Measurements from ENCODE around the gene KDM2B.

KDM2B gene

DNA sequence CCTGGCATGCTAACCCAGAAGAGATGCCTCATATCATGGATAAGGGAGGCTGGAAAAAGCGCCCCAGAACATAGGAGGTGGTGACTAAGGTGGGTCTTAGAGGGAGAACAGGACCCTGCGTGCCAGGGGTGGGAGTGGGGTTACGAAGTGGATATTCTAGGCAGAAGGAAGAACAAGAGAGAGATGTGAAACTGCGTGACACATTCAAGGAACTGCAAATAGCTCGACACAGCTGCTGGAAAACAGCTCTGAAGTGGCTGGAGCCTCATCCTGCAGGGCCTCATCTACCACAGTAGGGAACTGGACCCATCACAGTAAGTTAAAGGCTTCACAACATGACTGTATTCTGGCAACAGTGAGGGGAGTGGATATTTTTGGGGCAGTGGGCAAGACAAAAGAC is 119.8 kb downstream of the KDM2B start:
- DNase-seq (ENCODE audit: low read depth, low spot score): no peak

DNA sequence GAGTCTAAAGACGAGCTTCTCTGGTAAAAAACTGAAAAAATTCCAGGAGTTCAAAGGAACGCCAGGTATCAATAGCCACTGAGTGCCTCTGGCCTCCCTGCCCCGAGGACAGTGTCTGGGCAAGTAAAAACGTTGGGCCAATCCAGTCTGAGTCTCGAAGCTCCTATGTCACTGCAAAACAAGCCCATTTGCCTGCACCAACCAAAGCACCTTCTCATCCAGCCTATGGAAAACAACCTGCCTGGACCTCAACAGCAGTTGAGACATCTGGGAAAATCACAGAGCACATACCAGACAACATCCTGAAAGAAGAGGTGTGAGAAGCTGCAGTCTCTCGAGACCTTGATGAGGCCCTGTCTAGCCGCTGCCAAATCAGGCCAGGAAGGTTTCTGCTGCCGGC is 124.3 kb downstream of the KDM2B start:
- no peak for DNase-seq (ENCODE audit: low read depth, low spot score)

DNA sequence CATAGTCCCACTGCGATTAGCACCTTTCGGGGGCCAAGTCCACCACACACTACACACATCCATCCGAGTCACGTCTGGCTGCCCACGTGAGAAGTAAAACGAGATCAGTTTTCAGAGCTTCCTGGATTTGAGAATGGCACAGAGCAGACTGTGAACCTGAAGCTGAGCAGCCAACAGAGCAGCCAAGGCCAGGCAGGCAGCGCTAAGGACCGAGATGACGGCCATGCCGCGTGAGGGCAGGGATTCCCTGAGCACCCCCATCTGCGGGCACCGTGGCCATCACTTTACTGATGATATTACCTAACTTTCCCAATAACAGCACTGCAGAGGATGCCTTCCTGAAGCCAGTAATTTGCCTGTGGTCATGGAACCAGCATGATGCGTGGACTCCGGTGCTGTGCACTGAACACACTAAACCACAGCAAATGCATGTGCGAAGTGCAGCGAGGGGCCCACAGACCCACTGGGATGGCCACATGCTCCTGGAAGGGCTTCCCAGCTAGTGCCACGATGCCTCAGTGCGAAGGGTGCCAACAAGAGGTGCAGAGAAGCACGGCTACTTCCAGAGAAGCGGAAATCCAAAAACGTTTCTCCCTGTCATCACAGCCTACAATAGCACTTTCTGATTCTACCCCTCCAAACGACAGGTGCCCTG is 124.9 kb downstream of the KDM2B start:
- no peak for DNase-seq (ENCODE audit: low read depth, low spot score)

DNA sequence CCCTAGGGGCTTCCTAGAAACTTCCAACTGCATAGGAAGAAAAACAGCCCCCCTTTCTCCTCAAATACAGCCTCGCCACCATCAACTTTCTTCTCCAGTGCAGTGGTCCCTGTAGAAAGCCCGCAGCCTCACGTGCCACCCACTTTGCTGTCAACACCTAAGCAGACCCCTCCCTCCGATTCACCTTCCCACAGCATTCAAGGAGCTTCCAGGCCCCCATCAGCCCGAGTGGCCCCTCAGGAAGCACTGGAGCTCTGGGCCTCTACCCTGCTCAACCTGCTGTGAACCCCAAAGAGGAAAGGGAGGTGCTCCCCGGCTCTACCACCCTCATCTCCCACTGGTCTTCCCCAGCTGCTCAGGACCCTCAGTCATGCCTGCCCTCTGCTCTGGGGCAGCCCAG is 125.9 kb downstream of the KDM2B start:
- DNase-seq (ENCODE audit: low read depth, low spot score): no peak

DNA sequence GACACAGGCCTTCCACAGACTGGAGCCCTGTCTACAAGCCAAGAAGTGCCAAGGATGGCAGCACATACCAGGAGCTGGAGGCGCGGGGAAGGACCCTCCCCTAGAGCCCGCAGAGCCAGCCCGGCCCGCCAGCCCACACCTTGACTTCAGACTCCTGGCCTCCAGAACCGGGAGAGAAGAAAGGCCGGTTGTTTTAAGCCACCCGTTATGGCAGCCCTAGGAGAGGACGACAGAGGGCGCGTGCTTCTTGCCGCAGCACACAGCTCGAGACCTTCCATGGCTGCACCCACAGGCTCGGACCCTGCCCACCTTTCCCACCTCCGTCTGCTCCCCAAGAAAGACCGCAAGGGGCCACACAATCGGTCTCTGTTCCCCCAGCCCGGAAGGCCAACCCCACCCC is 127.2 kb downstream of the KDM2B start:
- no peak for DNase-seq (ENCODE audit: low read depth, low spot score)

DNA sequence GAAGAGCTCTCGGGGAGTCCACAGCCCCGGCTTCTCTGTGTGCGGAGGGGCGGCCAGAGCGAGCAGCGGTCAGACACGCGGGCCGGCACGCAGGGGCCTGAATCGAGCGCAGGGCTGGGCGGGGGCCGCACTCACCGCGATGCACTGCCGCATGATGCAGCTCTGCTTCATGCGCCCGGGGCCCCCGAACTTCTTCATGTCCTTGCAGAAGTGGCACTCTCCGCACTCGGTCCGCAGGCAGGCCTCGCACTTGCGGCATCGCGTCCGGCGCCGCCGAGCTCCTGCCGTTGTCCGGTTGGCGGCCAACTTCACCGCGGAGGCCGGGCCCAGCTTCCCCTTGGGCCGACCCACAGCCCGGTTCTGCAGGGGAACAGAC is 127.8 kb downstream of the KDM2B start:
- no peak for DNase-seq (ENCODE audit: low read depth, low spot score)

DNA sequence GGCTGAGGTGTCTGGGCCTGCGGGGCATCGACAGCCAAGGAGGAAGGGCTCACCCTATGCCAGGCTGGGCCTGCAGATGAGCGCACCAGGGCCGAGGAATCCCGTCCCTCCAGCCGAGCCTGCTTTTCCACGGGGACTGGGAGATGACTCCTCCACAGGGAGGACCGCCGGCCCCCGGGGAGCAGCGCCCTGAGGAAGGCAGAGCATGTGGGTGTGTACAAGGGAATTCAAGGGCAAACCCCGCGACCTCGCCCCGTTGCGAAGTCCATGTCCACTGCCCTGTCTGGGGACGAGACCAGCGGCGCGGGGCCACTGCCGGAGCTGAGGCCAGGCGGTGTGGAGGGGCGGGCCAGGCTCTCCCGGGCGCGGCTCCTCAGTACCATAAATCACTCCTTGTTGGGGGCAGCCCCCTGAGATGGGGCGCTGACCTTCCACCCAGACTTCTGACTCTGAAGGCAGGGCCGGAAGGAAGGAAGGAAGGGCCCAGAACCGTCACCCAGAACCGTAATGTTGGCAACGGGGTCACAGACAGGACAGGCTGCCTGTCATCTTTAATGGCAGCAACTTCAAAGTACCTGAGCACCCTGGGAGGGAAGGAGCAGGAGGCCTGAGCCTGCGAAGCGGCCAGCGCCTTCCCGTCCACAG is 128.4 kb downstream of the KDM2B start:
- no peak for DNase-seq (ENCODE audit: low read depth, low spot score)

DNA sequence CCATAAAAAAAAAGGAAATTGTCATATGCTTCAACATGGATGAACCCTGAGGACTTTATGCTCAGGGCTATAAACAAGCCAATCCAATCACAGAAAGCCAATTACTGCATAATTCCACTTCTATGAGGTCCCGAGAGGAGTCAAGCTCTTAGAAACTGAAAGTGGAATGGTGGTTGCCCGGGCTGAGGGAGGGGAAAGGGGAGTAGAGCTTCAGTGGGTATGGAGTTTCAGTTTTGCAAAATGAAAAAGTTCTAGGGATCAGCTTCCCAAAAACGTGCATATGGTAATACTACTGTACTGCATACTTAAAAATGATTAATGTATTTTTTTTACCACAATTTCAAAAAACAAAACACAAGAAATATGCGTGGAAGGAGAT is 128.9 kb downstream of the KDM2B start:
- no peak for DNase-seq (ENCODE audit: low read depth, low spot score)

DNA sequence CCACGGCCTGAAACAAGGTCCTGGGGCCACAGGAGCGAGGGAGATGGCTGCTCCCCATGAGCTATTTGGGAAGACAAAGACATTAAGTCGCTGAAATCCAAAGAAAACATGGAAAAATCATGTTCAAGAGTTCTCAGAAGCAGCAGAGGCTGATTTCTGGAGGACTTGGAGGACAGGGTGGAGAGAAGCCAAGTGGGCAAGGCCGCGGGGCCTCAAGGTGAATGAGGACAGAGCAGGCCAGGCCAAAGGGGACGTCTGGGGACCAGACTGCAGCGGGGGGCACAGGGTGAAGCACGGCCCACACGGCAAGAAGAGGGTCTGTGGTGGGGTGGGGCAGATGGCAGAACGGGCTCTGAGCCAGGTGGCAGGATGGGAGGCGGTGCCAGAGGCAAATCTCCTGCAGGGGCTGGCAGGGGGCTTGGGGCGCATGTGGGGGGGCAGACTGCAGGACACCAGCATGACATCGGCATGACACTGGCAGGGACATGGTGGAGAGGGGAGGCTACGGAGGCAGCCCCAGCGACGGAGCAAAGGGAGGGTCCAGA is 132.0 kb downstream of the KDM2B start:
- no peak for DNase-seq (ENCODE audit: low read depth, low spot score)

DNA sequence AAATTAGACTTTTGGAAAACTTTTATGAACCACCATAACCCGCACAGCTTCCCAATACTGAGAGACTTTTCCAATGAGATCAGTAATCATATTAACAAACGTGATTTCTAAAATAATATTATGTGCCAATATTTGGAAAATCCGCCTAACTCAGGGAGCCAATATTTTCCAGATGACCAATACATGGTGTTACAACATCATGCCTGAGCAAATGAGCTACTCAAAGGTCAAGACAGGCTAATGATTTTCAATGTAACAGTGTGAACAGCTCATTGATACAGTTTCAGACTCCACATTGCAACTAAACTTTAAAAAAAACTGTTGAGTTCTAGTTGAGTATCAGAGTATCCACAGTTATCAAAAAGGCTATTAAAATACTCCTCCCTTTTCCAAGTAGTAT is 134.1 kb downstream of the KDM2B start:
- no peak for DNase-seq (ENCODE audit: low read depth, low spot score)

DNA sequence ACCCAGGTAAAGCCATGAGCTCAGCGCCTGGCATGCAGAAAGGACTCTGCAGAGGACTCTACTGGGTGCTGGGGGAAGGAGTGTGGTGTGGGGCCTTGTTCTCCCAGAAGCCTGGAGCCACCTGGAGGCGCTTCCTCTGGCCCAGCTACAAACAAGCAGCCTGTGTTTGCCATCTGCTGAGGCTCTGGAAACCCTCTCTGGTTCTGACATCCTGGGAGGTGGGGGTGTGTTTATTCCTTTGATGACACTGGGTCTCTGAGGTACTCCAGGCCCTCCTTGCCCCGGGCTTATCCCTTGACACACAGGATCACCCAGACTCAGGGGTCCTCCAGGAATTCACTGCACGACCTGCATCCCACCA is 136.0 kb downstream of the KDM2B start:
- DNase-seq (ENCODE audit: low read depth, low spot score): no peak

DNA sequence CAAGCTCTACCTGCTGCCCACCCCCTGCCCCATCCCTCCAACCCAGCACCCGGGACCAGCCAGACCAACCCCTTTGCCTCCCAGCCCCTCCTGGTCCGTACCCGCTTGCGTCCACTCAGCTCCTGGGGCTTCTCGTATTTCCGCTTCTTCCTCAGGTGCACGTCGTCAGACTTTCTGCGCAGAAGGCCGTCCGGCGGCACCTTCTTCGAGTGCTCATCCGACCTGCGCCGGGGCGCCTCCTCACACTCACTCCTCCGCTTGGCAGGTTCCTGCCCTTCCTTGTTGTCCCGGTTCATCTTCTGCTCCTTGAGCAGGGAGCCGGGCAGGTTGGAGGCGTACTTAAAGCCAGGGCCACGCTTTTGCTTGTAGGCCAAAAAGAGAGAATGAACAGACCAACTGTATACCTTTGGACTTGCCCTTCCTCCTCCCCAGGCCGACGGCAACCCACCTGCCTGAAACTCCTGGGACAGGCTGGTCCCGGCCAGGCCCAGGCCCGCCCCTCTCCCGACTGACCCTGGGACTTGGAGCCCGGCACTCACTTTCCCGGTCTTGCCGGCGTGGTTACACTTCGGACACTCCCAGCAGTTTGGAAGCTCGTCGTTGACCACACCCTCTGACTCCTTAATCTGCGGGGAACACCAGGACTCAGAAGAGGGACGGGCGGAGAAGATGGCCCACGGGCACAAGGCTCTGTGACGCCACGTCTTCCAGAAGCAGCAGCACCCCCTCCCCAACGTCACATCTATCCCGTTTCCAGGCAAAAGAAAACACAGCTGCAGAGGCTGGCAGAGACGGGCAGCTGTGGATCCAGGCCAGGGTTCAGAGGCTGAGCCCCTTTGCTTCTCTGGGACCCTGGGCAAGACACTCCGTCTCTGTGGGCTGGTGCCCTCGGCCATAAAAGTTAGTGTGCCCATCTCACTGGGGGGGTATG is 136.6 kb downstream of the KDM2B start:
- DNase-seq (ENCODE audit: low read depth, low spot score): no peak

DNA sequence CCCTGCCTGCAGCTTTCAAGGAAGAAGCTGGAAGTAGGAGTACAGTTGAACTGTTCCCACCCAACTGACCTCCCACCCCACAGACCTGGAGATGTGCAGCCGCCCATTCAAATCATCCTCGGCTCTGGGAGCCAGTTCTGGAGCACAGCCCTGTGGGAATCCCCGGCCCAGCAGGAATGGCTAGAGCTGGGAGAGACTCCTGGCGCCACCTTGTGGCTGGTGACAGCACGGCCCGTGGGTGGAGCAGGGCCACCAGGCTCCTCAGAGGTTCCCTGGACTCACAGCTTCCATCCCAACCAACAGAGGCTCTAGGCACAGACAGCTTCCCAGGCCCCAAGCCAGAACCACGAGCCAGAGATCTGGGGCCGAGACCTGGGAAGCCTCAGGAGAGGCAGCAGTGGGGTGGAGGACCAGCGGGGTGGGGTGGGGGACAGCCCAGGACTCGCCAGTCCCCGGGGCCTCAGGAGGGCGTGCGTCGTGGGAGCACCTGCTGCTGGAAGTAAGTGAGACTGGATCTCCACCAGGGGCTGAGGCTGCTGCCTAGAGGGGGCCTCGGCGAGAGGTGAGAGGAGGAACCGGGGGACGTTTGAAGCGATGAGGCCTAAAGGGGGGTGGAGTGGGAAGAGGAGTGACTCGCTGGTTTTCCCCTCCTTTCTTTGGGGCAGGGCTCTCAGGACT is 137.5 kb downstream of the KDM2B start:
- DNase-seq (ENCODE audit: low read depth, low spot score): no peak

DNA sequence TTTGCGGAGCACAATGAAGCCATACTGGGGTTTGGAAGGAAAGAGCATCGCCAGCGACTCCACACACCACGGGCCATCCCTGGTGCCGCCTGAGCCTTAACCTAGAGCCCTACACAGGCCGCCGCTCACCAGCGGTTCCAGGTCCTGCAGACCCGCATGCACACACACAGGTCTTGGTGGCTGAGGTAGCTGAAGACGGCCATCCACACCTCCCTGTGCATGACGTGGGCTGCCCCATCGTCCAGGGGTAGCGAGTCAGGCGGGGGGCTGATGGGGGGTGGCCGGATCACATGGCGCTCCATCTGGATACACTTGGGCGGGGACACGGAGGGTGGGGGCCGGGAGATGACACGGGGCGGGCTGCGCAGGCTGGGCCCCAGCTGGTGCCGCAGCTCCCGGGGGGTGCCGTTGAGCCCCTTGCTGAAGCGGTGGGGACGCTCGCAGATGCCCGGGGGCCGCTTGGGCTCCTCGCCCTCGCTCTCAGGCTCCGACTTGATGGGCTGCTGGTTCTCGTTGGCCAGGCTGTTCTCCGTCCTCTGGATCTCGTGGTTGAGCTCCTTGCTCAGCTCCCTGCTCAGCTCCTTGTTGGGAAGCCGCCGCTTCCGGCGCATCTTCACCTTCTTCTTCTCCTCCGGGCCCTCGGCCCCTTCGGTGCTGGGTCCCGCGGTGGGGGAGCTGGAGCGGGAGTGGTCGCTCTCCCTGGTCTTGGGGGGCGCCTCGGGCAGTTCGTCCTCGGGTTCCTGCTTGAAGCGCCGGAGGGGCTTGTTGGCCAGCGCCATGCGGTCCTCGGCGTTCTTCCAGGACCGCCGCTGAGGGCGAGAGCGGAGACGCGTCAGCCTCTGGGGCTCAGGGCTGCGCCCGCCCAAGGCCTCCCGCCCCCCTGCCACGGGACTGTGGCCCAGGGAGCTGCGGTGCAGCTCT is 138.5 kb downstream of the KDM2B start:
- DNase-seq (ENCODE audit: low read depth, low spot score): no peak

DNA sequence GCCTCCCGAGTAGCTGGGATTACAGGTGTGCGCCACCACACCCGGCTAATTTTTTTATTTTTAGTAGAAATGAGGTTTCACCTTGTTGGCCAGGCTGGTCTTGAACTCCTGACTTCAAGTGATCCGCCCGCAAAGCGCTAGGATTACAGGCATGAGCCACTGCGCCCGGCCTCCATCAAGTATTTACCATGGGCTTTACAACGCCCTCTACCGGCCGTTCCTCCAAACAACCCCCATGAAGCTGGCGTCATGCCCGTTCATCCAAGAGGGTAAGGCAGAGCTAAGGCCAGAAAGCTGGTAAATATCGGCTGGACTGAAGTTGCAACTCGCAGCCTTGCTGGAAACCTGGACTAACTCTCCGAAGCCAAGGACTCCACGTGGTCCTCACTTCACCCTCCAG is 139.3 kb downstream of the KDM2B start:
- no peak for DNase-seq (ENCODE audit: low read depth, low spot score)

DNA sequence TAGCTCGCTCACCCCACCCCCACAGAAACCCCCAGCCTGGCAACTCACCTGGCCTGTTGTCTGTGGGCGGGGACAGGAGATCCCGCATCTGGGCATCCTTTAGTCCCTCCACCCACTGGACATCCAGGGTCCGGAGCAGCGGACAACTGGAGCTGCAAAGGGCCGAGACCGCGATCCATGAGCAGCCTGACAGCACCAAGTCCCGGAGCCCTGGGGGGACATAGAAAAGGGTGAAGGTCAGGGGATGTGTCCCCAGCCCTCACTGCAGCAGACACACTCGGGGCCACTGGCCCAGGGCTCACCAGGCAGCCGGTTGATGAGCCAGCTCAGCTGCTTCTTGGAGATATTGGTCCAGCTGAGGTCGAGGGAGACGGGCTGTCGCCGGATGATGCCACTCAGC is 140.1 kb downstream of the KDM2B start:
- DNase-seq (ENCODE audit: low read depth, low spot score): no peak

DNA sequence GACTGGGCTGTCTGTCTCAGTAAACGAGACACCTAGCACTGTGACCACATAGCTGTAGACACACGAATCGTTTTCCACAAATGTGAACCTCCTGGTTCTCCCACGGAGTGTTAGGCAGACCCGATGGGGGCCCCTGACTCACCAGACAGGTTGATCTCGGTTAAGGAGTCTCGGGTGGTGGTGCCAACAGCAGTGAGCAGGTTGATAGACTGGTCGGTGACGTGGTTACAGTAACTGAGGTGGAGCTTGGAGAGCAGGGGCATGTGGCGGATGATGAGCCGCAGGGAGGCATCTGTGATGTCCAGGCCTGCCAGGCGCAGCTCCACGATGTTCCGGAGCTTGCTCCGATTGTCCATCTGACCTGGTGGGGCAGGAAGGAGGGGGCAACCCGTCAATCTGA is 141.1 kb downstream of the KDM2B start:
- DNase-seq (ENCODE audit: low read depth, low spot score): no peak

DNA sequence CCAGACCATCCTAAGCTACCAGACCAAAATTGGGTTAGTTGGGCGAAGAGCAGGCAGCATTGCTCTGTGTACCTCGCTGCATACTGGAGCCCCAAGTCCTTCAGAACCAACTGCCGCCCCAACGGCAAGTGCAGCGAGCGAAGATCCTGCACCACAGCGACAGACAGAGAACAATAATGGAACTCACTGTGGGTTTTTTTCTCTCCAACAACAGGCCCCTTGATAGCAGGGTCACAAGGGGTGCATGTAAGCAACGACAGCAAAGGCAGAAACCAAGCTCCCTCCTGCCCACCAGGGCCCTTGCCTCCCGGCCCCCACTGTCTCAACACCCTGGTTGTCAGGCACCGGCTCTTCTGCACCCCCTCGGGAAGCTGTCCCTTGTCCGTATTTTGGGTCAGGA is 141.9 kb downstream of the KDM2B start:
- DNase-seq (ENCODE audit: low read depth, low spot score): no peak

DNA sequence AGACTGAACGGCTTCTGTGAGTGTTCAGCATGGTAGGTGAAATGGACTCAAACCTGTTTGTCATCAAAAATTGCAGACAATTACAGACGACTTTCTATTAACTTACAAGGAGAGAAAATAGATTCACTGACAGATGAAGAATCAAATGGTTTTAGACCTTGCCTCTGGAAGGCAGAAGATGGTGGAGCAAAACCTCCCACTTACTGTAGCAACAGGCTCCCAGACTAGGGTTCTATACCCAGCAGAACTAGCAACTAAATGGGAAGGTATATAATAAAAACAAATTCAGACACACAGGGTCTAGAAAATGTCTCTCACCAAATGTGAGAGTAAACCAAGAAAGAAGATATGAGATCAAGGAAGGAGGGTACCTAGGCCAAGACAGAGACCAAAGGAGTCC is 144.1 kb downstream of the KDM2B start:
- DNase-seq (ENCODE audit: low read depth, low spot score): no peak

DNA sequence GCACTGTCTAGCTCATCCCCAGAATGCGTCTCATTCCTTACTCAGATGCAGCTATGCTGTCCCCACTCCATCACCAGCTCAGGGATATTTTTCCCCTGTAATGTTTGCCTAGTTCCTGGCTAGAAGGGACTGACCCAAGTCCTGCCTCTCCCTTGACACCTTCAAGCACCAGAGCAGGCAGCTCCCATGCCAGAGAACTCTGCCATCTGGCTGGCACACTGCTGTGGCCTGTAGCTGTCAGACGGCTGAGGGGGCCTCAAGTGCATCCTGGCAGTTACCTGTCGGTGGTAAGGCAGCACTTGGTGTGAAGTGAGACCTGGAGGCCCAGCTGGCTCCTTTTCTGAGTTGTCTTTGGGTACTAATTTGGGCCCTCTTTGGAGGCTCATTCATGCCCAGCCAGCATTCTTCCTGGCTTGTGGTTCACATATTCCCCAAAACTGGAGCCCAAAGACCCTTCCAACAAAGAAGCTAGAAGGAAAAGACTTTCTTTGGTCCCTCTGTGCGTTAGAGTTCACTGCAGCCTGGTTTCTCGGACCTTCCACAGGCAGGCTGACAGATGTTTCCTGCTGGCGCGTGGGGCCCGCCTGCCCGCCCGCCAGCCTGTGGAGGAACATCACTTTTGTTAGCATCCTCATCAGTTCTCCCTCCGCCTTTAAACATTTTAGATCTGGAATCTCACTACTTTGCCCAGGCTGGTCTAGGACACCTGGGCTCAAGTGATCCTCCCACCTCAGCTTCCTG is 147.9 kb downstream of the KDM2B start:
- DNase-seq (ENCODE audit: low read depth, low spot score): no peak
